ENCODE results near the gene RASGRF1. TPM values are rescaled to one million over a fixed set of nuclear protein-coding genes. Genes with fewer than 3 reads are reported as not detected.

The RASGRF1 gene
- total RNA-seq, 1 experiment from 2014 or later = 0.59 TPM

GRCh38 chr15:78914027-78914764 is 176.4 kb downstream of the RASGRF1 start:
- no TSS peak for BruUV-seq (replicated peaks)
- TF ChIP-seq REST (IDR thresholded peaks at IDR 0.05; ENCODE audit: insufficient read depth in 1 of 2, low read depth in 2 of 2, low read length in 1 of 2) (no peak), CTCF (IDR thresholded peaks at IDR 0.05) (no peak), POLR2AphosphoS5 (IDR thresholded peaks at IDR 0.05; ENCODE audit: low read depth, low read length) (no peak), SIN3A (IDR thresholded peaks at IDR 0.05; ENCODE audit: borderline replicate concordance, insufficient read depth, low read depth, low read length) (no peak), TCF7L2 (IDR thresholded peaks at IDR 0.05; ENCODE audit: low read depth, low read length) (no peak)
- no peak overlapping the region for H3K4me3 ChIP-seq (ENCODE audit: low read depth in 2 of 2, low read length in 2 of 2)
- POLR2A ChIA-PET = no interaction called here
- no peak overlapping the region for H3K27ac ChIP-seq (ENCODE audit: low read length)
- DNase-seq (ENCODE audit: low read depth, low spot score) (no peak), ATAC-seq (peak; percentile 43)
- intact Hi-C loops (cut with micrococcal nuclease; ENCODE audit: unreplicated experiment) = loop anchor here (5.0 to 10.0 kb wide), 2 partner anchors 61 to 268 kb away; no protein-coding TSS in a partner anchor
- in situ Hi-C loops (cut with HindIII; ENCODE audit: low pct_unique_long_range_greater_than_20kb, low sequenced_read_pairs) = no loop called here
- peaks cover 12% of the 10 kb centered on the region; the same call in 1 of the 2 replicates for H3K4me1 ChIP-seq (ENCODE audit: control insufficient read depth, insufficient read depth, low read length)
- no peaks in the 10 kb centered on the region for H3K27me3 ChIP-seq (ENCODE audit: control insufficient read depth, insufficient read depth, low read length)
- peaks cover 4% of the 10 kb centered on the region; the same call in 1 of the 2 replicates for H3K36me3 ChIP-seq (ENCODE audit: control insufficient read depth, insufficient read depth, low read length)
- CTCF ChIA-PET = interaction anchor here (0.5 to 0.7 kb wide), 2 partner anchors 46 to 247 kb away, joined by 3 to 4 read pairs; no protein-coding TSS in a partner anchor
- H3K9me3 ChIP-seq (ENCODE audit: control insufficient read depth, insufficient read depth, low read depth, low read length) = no peaks in the 10 kb centered on the region

GRCh38 chr15:78913012-78913411 is 177.6 kb downstream of the RASGRF1 start:
- ATAC-seq = no peak
- H3K36me3 ChIP-seq (ENCODE audit: control insufficient read depth, insufficient read depth, low read length) = peaks cover 4% of the 10 kb centered on the region; the same call in 1 of the 2 replicates
- in situ Hi-C loops (cut with HindIII; ENCODE audit: low pct_unique_long_range_greater_than_20kb, low sequenced_read_pairs) (no loop called here), intact Hi-C loops (cut with micrococcal nuclease; ENCODE audit: unreplicated experiment) (loop anchor here (5.0 to 10.0 kb wide), 2 partner anchors 62 to 269 kb away; no protein-coding TSS in a partner anchor)
- TF ChIP-seq TCF7L2 (IDR thresholded peaks at IDR 0.05; ENCODE audit: low read depth, low read length) (no peak), CTCF (IDR thresholded peaks at IDR 0.05) (no peak), POLR2AphosphoS5 (IDR thresholded peaks at IDR 0.05; ENCODE audit: low read depth, low read length) (no peak), SIN3A (IDR thresholded peaks at IDR 0.05; ENCODE audit: borderline replicate concordance, insufficient read depth, low read depth, low read length) (no peak), REST (IDR thresholded peaks at IDR 0.05; ENCODE audit: insufficient read depth in 1 of 2, low read depth in 2 of 2, low read length in 1 of 2) (no peak)
- ChIA-PET CTCF (no interaction called here), POLR2A (no interaction called here)
- H3K27me3 ChIP-seq (ENCODE audit: control insufficient read depth, insufficient read depth, low read length) = no peaks in the 10 kb centered on the region
- H3K27ac ChIP-seq (ENCODE audit: low read length) = no peak overlapping the region
- BruUV-seq (replicated peaks) = TSS peak; percentile 34
- no peak overlapping the region for H3K4me3 ChIP-seq (ENCODE audit: low read depth in 2 of 2, low read length in 2 of 2)
- peaks cover 12% of the 10 kb centered on the region; the same call in 1 of the 2 replicates for H3K4me1 ChIP-seq (ENCODE audit: control insufficient read depth, insufficient read depth, low read length)
- no peak for DNase-seq (ENCODE audit: low read depth, low spot score)
- H3K9me3 ChIP-seq (ENCODE audit: control insufficient read depth, insufficient read depth, low read depth, low read length) = no peaks in the 10 kb centered on the region

Measured in Panc1 (cell line).